Osteocyte (in vitro differentiated cells): ENCODE results near the gene TMEM8B. TPM values are rescaled to one million over a fixed set of nuclear protein-coding genes. Genes with fewer than 3 reads are reported as not detected.

Experiments used
- DNase-seq: peaks from one replicate; pipeline ENCODE4 v3.0.0; 2021; ENCODE audit warnings: mixed read lengths; ENCODE audit not compliant: unreplicated experiment; ENCODE audit errors: extremely low spot score
- H3K27ac Mint-ChIP-seq: one replicate; pipeline ENCODE4 v1.8.0; 2021; ENCODE audit warnings: mild to moderate bottlenecking, mixed read lengths; ENCODE audit not compliant: unreplicated experiment
- H3K27me3 Mint-ChIP-seq: one replicate; pipeline ENCODE4 v1.8.0; 2021; ENCODE audit warnings: mixed read lengths; ENCODE audit not compliant: unreplicated experiment
- H3K36me3 Mint-ChIP-seq: one replicate; pipeline ENCODE4 v1.8.0; 2021; ENCODE audit warnings: mixed read lengths; ENCODE audit not compliant: unreplicated experiment
- H3K4me1 Mint-ChIP-seq: one replicate; pipeline ENCODE4 v1.8.0; 2021; ENCODE audit warnings: mixed read lengths; ENCODE audit not compliant: unreplicated experiment
- H3K4me3 Mint-ChIP-seq: one replicate; pipeline ENCODE4 v1.8.0; 2021; ENCODE audit warnings: mild to moderate bottlenecking, moderate library complexity, mixed read lengths; ENCODE audit not compliant: unreplicated experiment
- H3K9me3 Mint-ChIP-seq: one replicate; pipeline ENCODE4 v1.8.0; 2021; ENCODE audit warnings: mixed read lengths; ENCODE audit not compliant: unreplicated experiment
- total RNA-seq: library from RNA; stranded (reverse); gene quantifications from 2 replicates; pipeline ENCODE4 v1.2.1, GENCODE V29; 2021
- TF ChIP-seq, protein P1 (sequence below): fragments of 200-600 bp; sonication (generic); IDR thresholded peaks from 2 replicates; pipeline ENCODE4 v1.5.0; 2021; ENCODE audit warnings: antibody characterized with exemption, mild to moderate bottlenecking, moderate library complexity

The TMEM8B gene
- total RNA-seq, 1 donor from 2014 or later: 29.9 TPM

DNA sequence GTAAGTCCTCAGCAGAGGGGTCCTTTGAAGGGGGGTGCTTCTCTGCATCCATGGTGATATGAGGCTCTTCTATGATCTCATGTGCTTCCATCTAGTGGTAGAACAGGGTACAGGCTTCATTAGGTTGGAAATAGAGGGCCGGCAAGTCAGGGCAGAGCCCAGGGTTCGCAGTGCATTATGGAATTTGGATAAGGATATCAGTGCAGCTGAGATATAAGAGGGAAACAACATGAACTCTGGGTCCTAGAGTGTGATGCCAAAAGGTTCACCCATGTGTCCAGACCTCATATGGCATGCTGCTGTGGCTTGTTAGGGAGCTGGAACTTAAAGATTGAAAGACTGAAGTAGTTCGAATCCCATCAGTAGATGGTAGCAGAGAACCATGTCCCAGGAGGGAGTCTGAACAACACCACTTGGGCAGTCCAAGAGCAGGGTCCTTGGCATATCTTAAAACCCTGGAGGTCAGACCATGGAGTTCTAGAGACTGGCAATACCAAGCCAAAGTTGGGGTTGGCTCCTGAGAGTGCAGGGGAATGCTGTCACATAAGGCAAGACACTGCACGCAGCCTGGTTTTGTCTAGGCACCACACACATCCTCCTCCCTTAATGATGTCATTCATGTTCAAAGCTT lies 2.8 kb upstream of the TMEM8B start:
- TF ChIP-seq, protein P1, sequence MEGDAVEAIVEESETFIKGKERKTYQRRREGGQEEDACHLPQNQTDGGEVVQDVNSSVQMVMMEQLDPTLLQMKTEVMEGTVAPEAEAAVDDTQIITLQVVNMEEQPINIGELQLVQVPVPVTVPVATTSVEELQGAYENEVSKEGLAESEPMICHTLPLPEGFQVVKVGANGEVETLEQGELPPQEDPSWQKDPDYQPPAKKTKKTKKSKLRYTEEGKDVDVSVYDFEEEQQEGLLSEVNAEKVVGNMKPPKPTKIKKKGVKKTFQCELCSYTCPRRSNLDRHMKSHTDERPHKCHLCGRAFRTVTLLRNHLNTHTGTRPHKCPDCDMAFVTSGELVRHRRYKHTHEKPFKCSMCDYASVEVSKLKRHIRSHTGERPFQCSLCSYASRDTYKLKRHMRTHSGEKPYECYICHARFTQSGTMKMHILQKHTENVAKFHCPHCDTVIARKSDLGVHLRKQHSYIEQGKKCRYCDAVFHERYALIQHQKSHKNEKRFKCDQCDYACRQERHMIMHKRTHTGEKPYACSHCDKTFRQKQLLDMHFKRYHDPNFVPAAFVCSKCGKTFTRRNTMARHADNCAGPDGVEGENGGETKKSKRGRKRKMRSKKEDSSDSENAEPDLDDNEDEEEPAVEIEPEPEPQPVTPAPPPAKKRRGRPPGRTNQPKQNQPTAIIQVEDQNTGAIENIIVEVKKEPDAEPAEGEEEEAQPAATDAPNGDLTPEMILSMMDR: peak; percentile 79
- peak overlapping the region; percentile 7 for H3K27ac Mint-ChIP-seq
- H3K27me3 Mint-ChIP-seq: peaks cover 2% of the 10 kb centered on the region
- H3K9me3 Mint-ChIP-seq: no peaks in the 10 kb centered on the region
- no peaks in the 10 kb centered on the region for H3K36me3 Mint-ChIP-seq
- peaks cover 29% of the 10 kb centered on the region for H3K4me1 Mint-ChIP-seq
- no peak overlapping the region for H3K4me3 Mint-ChIP-seq
- no peak for DNase-seq

DNA sequence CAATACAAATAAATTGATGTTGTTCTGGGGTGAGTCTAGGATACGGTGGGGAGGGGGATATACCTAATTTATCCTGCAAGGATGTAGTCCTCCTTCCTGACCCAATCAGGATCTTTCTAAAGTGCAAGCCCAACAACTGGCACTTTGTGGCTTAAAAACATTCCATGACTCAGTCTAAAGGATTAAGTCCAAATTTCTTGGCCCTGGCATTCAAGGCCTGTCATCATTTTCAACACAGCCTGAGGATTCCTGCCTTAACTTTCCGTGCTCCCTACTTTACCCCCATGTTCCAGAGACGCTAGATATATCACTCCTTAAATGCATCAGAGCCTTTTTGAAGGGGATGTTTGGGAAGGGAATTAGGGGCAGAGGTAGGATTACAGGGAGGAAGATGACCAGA lies 1.5 kb upstream of the TMEM8B start:
- H3K4me3 Mint-ChIP-seq: peak overlapping the region; percentile 11
- H3K4me1 Mint-ChIP-seq: peaks cover 29% of the 10 kb centered on the region
- H3K36me3 Mint-ChIP-seq: no peaks in the 10 kb centered on the region
- TF ChIP-seq, protein P1: no peak
- DNase-seq: no peak
- H3K27ac Mint-ChIP-seq: no peak overlapping the region
- H3K27me3 Mint-ChIP-seq: peaks cover 2% of the 10 kb centered on the region
- no peaks in the 10 kb centered on the region for H3K9me3 Mint-ChIP-seq

DNA sequence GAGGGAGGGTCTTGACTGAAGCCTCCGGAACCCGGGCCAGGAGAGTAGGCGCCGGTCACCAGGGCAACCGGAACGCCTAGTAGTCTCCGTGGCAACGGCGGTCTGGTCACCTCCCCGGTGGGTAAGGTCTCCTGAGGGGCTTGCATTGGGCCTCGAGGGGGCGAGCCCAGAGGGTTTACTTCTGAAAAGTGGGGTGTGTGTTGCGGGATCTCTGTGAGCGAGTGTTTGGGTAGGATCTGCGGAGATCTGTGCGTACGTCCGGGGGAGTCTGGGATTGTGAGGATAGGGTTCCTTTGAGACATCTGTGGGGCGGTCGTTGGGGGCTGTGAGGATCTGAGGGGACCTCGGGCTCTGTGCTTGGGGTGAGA lies 328 bp upstream of the TMEM8B start, which contains the start of gene FAM221B:
TSS of gene FAM221B (minus strand) at position 17 of the 368 bp plus-strand sequence. CDS start 2,571 bp downstream, outside the sequence.
- Mint-ChIP-seq H3K36me3 (no peaks in the 10 kb centered on the region), H3K4me3 (peak within 1 kb of the TSS; percentile 96), H3K4me1 (peaks cover 31% of the 10 kb centered on the region), H3K27me3 (no peaks in the 10 kb centered on the region), H3K27ac (peak within 1 kb of the TSS; percentile 95), H3K9me3 (no peaks in the 10 kb centered on the region)
- no peak for DNase-seq
- TF ChIP-seq, protein P1: no peak

DNA sequence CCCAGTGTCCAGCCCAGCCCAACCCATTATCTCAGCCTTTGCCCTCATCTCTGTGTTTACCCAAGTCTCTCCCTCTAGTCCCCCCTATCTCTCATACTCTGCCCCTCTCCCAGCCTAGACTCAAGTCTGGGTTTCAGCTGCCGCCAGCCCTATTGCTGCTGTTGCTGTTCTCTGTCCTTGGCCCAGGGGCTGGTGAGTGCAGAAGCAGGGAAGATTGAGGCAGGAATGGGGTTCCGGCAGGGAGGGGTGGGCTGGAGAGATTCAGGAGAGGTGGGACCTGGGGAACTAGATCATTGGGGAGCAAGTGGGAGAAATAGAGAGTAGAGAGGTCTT lies 702 bp downstream of the TMEM8B start:
- TF ChIP-seq, protein P1: no peak
- Mint-ChIP-seq H3K27me3 (no peaks in the 10 kb centered on the region), H3K27ac (peak overlapping the region; percentile 87), H3K4me1 (peaks cover 35% of the 10 kb centered on the region), H3K4me3 (peak overlapping the region; percentile 83), H3K9me3 (no peaks in the 10 kb centered on the region), H3K36me3 (no peaks in the 10 kb centered on the region)
- no peak for DNase-seq

DNA sequence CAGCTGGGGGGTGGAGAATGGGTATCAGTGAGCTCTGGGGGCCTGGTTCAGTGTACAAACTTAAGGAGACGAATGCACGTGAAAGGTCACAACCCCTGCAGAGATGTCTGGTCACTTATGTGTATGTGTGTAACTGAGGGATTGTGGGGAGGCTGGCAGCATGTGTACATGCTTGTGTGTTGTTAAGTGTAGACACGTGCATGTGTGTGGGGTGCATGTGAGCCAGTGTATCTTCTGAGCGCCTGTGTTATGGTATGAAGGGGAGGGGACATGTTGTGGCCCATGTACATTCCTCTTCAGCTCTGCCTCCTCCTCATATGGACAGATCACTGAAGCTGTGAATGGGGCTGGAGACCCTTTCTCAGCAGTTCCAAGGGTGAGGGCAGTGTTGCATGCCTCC lies 2.0 kb downstream of the TMEM8B start:
- no peak overlapping the region for H3K27ac Mint-ChIP-seq
- peaks cover 4% of the 10 kb centered on the region for H3K36me3 Mint-ChIP-seq
- peaks cover 35% of the 10 kb centered on the region for H3K4me1 Mint-ChIP-seq
- H3K27me3 Mint-ChIP-seq: no peaks in the 10 kb centered on the region
- DNase-seq: no peak
- TF ChIP-seq, protein P1: no peak
- H3K9me3 Mint-ChIP-seq: no peaks in the 10 kb centered on the region
- H3K4me3 Mint-ChIP-seq: peak overlapping the region; percentile 12
